Measurements from ENCODE around the gene MAP3K1.

The MAP3K1 gene

GRCh38 chr5:56850423-56850822, 35.1 kb downstream of the MAP3K1 start:
- DNase-seq: no peak

DNA sequence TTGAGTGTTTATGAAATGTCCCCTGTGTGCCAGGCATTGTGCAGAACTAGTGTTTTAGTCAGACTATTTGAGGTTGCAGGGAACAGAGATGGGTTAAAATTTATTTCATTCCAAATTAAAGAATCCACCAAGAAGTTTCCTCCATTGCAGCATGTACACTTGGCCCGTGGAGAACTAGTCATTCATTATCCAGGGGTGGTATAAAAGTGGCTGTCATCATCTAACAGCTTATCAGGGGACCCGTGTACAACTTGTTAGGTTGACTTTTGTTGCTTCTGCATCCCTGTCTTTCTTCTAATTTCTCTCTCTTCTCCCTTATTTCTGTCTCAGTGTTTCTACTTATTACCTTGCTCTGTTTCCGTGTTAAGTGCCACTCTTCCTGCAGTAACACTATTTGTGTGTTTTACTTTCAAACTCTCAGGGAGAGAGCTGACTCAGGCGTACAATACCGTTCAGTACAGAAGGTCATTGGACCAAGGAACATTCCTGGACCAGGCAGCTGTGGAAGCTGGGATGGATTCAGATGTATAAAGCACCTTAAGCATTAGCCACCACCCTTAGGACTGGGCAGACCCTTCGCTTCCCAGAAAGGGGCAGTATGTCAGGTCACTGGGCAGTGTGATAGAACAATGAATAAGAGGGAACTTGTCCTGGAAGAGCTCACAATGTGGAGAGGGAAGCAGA, 36.1 kb downstream of the MAP3K1 start:
- no peak for DNase-seq

- no peak for DNase-seq
Observed at GRCh38 chr5:56852228-56853000, 37.1 kb downstream of the MAP3K1 start.

- DNase-seq: no peak
Observed at GRCh38 chr5:56853698-56854097, 38.3 kb downstream of the MAP3K1 start.

DNA sequence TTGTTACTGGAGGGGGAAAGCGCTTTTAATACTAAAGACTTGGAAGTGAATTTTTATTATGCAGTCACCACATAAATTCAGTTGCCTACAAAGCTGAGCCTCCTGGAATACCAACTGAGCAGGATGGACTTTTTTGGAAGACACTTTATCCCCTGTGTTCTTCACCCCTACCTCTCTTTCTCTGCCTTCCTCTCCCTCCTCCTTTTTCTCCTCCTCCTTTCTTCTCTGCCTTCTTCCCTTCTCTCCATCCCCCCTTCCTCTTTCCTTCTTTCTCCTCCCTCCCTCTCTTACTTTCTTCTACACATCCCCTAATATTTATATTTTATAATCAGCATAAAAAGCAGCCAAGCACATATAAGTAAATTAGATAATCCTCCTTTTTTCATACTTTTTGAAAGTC, 39.6 kb downstream of the MAP3K1 start:
- DNase-seq: no peak

GRCh38 chr5:56856541-56857178, 41.3 kb downstream of the MAP3K1 start:
- DNase-seq: no peak

DNA sequence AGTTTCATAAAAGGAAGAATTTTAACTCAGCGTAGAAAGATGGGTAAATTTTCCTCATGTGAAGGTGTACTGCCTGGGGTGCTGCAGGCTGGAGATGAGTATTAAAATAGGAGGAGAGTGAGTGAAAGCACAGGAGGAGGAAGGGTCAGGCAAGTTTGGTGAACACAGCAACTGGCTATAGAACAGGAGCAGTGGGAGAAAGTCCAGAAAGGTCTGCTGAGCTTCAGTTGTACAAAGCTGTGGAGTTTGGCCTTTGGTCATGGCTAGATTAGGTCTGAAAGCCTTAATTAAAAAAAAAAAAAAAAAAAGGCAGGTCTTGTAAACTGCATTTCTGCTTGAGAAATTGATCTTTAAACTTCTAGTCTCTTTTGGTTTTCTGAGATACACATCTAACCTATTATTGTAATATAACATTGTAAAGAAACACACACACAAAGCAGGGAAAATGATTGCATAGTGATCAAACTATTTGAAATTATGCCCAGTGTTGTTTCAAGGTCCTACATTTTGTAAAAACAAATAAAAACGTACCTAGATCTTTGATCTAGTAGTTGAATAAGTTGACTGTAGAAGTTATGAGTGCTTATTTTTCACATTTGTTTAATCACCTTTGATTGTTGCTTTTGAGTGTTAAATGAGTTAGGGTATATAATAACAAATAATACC, 43.6 kb downstream of the MAP3K1 start:
- no peak for DNase-seq

DNA sequence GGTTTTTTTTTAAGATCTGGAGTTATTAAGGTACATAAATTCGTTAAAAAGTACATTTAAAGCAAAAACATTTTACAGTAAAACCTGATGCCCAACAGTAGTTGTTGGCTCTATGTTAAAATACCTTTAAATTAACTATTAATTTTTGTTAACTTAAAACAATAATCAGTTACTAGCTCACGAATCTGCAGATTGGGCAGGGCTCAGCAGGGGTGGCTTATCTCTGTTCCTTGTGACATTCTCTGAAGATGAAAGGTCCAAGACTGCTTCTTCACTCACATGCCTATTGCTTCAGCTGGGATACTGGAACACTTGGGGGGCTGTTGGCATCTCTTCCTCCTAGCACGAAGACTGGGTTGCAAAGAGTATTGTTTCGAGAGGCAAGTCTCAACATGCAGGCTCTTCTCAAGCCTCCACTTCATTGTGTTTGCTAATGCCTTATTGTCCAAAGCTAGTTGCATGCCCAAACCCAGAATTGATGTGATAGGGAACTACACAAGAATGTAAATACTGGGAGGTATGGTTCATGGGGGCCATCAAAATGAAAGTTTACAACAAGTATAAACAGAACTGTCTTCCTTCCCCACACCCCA, 46.6 kb downstream of the MAP3K1 start:
- no peak for DNase-seq

- no peak for DNase-seq
Observed at GRCh38 chr5:56862909-56863308, 47.6 kb downstream of the MAP3K1 start.

DNA sequence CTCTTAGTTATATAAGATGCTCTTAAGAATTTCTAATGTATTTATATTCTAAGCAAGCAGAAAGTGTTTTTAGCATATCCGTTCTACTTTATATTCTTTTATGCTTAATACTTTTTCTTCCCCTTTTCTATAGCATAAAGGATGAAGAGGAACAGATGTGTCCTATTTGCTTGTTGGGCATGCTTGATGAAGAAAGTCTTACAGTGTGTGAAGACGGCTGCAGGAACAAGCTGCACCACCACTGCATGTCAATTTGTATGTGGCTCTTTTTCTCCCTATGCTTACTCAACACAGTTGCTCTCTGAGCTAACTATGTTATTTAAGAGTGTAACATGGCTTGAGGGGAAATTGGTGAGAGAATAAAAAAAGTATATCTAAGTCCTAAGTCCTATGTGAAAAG, 56.4 kb downstream of the MAP3K1 start:
- DNase-seq: no peak

DNA sequence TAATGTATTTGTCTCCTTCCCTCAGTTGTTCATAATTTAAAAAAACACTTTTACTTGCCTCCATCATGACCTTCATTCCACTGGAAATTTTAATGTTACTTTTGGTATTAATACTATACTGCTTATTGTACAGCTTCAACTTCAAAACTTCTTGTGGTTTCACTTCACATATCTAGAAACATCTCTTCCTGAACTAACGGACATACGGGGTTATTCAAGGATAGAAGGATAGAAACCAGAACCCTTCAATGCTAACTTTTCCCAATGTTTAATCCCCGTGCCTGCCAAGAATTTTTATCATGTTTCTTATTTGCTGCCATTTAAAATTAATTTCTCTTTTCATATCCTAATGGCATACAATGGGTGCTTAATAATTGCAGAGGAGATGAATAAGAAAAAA, 57.7 kb downstream of the MAP3K1 start:
- no peak for DNase-seq

DNA sequence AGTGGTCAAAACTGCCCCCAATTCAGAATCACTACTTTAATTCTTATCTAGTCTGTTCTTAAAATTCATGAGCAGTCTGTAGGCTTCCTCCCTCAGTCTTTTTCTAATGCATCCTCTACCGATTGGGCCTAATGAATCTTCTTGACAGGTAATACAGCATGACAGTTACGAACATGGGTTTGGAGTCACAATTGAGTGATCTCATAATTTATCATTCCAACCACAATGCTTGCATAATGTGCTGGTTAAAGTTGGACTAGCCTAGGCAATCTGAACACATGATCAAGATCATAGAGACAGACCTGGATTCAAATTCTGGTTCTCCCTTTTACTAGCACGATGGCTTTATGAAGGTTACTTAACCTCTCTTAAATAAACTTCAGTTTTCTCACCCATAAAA, 61.0 kb downstream of the MAP3K1 start:
- DNase-seq: no peak

DNA sequence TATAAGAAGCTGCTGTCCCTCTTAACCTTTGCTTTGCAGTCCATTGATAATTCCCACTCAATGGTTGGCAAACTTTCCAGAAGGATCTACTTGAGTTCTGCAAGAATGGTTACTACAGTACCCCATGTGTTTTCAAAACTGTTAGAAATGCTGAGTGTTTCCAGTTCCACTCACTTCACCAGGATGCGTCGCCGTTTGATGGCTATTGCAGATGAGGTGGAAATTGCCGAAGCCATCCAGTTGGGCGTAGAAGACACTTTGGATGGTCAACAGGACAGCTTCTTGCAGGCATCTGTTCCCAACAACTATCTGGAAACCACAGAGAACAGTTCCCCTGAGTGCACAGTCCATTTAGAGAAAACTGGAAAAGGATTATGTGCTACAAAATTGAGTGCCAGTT, 66.2 kb downstream of the MAP3K1 start:
- DNase-seq: no peak

- no peak for DNase-seq
Observed at GRCh38 chr5:56893251-56893951, 78.1 kb downstream of the MAP3K1 start.

DNA sequence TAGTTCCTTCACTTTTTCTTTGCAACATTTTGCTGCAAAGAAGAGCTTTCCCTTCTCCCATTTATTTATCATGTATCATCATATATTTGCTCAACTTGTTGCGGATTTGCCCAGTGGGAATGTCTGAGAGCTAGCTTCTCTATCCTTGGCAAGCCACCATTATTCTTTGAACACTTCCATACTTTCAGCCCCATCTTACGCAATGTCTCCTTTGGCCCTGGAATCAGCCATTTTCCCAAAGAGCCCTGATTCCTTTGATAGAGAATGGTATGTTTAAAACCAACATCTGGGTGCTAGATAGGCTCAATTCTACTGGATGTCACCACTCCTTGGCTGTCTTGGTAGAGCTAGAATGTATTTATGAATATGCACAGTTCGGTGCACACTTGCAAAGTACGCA, 81.4 kb downstream of the MAP3K1 start:
- DNase-seq: no peak

DNA sequence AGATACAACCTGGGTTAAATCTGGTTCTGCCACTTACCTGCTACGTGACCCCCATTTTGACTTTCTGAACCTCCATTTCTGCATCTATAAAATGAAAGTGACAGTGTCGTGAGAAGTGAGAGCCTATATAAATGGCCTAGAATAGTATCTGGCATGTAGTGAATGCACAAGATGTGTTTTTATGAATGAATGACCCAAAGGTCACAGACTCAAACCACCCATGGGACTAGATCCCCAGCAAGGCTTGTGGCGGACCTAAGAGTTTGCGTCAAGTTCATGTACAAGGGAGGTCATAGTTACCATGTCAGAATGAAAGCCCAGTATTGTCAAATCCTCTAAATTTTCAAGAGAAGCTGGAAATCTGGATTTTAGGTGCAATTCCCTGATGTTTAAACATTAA, 82.9 kb downstream of the MAP3K1 start:
- no peak for DNase-seq

- DNase-seq: no peak
Observed at GRCh38 chr5:56900395-56900794, 85.0 kb downstream of the MAP3K1 start.

GRCh38 chr5:56900858-56901578, 85.7 kb downstream of the MAP3K1 start:
- DNase-seq: peak; percentile 17 to 25

DNA sequence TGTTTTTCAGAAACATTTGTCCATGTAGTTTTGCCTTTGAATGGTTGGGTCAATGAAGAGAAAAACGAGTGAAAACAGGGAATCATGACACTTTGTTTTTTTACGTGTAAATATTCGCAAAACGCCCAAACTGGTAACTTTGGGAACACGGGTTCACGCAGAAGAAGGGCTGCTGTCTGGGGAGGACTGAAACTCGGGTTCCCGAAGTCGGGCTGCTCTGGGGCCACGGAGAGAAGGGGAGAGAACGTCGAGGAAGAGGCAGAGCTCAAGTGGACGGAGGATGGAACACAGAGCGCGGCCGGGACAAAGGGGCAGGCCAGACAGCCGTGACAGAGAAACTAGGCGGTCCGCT, 93.6 kb downstream of the MAP3K1 start:
- no peak for DNase-seq

DNA sequence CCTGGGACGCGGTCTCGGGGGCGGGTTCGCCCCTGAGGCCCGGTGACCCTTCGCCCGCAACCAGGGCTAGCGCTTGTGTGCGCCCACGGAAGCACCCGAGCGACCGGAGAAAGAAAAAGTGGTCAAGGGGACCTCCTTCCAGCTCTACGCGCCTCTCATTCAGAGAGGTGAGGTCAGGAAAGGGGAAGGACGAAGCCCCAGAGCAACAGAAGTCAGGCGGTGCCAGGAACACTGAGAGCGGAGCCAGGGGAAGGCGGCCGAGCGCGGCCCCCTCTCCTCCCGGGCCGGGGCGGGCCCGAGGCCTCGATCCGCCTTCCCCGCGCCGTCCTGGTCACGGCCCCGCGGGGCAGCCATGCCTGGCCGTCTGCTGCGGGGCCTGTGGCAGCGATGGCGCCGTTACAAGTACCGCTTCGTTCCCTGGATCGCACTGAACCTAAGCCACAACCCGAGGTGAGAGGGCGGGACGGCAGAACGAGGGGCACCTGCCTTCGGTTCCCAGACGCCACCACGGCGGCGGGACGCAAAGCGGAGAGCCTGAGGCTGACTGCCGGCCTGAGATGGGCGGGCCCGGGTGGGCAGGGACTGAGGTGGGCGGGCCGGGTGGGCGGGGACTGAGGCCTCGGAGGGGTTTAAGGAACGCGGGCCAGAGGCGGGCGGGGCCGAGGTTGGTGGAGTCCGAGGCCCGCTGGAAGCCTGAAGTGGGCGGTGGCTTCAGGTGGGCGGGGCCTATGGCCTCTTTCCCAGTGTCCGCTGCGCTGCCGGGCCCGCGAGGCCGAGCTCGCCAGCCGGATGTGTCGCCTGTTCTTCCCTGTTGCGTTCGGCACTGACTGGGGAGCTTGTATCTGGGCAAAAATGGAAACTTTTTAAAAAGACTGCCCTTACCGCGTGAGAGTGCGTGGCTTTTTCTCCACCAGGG, 94.2 kb downstream of the MAP3K1 start, which contains the start of gene SETD9:
Gene SETD9, plus strand, starts transcription at position 303 of the 916 bp plus-strand sequence. Its CDS starts 50 bp downstream, at position 353.
- peak; percentile 88 to 89 for DNase-seq

Data from stimulated activated CD4-positive, alpha-beta T cell treated with anti-CD3 and anti-CD28 coated beads, Interleukin-2, amount 100 ng/mL, for 48 hours (primary cell).